A673 (cell line): ENCODE results near the gene ERP44. TPM values are rescaled to one million over a fixed set of nuclear protein-coding genes. Genes with fewer than 3 reads are reported as not detected.

Experiments
- BruUV-seq: library from RNA; stranded (reverse); fragments of 400-500 nt; replicated peaks from 2 replicates; lab custom pipeline; 2021; lab: Mats Ljungman, UMichigan
- CTCF ChIA-PET: fragments of 300-600 bp; sonication (Branson Sonifier 250); formaldehyde crosslinking; loops from one replicate; lab custom pipeline; 2022; ENCODE audit warnings: antibody characterized with exemption; lab: Charles Lee
- POLR2A ChIA-PET: fragments of 300-600 bp; sonication (Branson Sonifier 250); formaldehyde crosslinking; loops from one replicate; lab custom pipeline; 2022; ENCODE audit warnings: antibody characterized with exemption; ENCODE audit not compliant: low non-redundant PET; lab: Charles Lee
- DNase-seq: peaks from one replicate; pipeline ENCODE4 v3.0.0-alpha.2; 2015; ENCODE audit warnings: low spot score
- H3K27ac ChIP-seq: fragments of 200-600 bp; sonication (generic); 2 replicates; pipeline ENCODE4 v1.5.1; 2016; ENCODE audit warnings: mixed run types, low read depth, mild to moderate bottlenecking, mixed read lengths, antibody characterized with exemption, low read length; ENCODE audit not compliant: poor library complexity, severe bottlenecking
- H3K27me3 ChIP-seq: fragments of 200-600 bp; sonication (generic); replicated peaks from 2 replicates; pipeline ENCODE4 v1.6.1; 2017; ENCODE audit warnings: mixed run types, low read depth, mild to moderate bottlenecking, mixed read lengths, antibody characterized with exemption, low read length; ENCODE audit not compliant: insufficient read depth, poor library complexity
- H3K36me3 ChIP-seq: fragments of 200-600 bp; sonication (generic); 2 replicates; pipeline ENCODE4 v1.6.1; 2016; ENCODE audit warnings: mixed run types, mild to moderate bottlenecking, mixed read lengths, antibody characterized with exemption, low read length; ENCODE audit not compliant: insufficient read depth, poor library complexity, severe bottlenecking
- H3K4me1 ChIP-seq: fragments of 200-600 bp; sonication (generic); 2 replicates; pipeline ENCODE4 v1.6.1; 2017; ENCODE audit warnings: mixed run types, mild to moderate bottlenecking, mixed read lengths, antibody characterized with exemption, low read length; ENCODE audit not compliant: insufficient read depth, poor library complexity, severe bottlenecking
- H3K4me3 ChIP-seq: fragments of 200-600 bp; sonication (generic); 2 replicates; pipeline ENCODE4 v1.5.1; 2016; ENCODE audit warnings: low read depth, mixed run types, mild to moderate bottlenecking, mixed read lengths, low read length; ENCODE audit not compliant: poor library complexity, severe bottlenecking
- H3K9me3 ChIP-seq: fragments of 200-600 bp; sonication (generic); 2 replicates; pipeline ENCODE4 v1.6.1; 2016; ENCODE audit warnings: mixed run types, low read depth, mild to moderate bottlenecking, mixed read lengths, antibody characterized with exemption, low read length; ENCODE audit not compliant: poor library complexity, severe bottlenecking
- CTCF ChIP-seq: fragments of 300-800, 200-600 bp; sonication (generic); conservative IDR thresholded peaks from 2 replicates; pipeline ENCODE4 v1.5.1; 2017; ENCODE audit warnings: low read depth, mild to moderate bottlenecking, antibody characterized with exemption, low read length, moderate library complexity, mixed read lengths
- EZH2 ChIP-seq: fragments of 200-600 bp; sonication (generic); IDR thresholded peaks from 2 replicates; pipeline ENCODE4 v1.6.1; 2017; ENCODE audit warnings: borderline replicate concordance, low read depth, mild to moderate bottlenecking, mixed read lengths, antibody characterized with exemption, low read length; ENCODE audit not compliant: poor library complexity, severe bottlenecking
- intact Hi-C: fragments of 100-400 bp; cut with micrococcal nuclease; formaldehyde crosslinking; loops from one replicate; pipeline ENCODE4 v1.10.0; 2022; ENCODE audit not compliant: unreplicated experiment
- total RNA-seq: library from RNA; stranded (reverse); gene quantifications from 2 replicates; pipeline ENCODE4 v1.2.3, GENCODE V29; 2021

The ERP44 gene
- total RNA-seq, 1 experiment from 2014 or later: 16.8 TPM

- Histone ChIP-seq H3K27me3 (no peaks in the 10 kb centered on the region), H3K27ac (no peak overlapping the region), H3K36me3 (peaks cover 54% of the 10 kb centered on the region), H3K4me3 (no peak overlapping the region), H3K9me3 (no peaks in the 10 kb centered on the region), H3K4me1 (no peaks in the 10 kb centered on the region)
- ChIA-PET POLR2A (no interaction called here), CTCF (no interaction called here)
- no peak for TF ChIP-seq EZH2
- TF ChIP-seq CTCF: no peak
- intact Hi-C loops: no loop called here
- no peak for DNase-seq
- BruUV-seq: no TSS peak
Measured at GRCh38 chr9:100104314-100104713, 5.5 kb upstream of the ERP44 start.

- Histone ChIP-seq H3K27ac (no peak overlapping the region), H3K36me3 (peaks cover 34% of the 10 kb centered on the region), H3K4me1 (peaks cover 13% of the 10 kb centered on the region), H3K27me3 (no peaks in the 10 kb centered on the region), H3K4me3 (no peak overlapping the region), H3K9me3 (no peaks in the 10 kb centered on the region)
- ChIA-PET POLR2A (no interaction called here), CTCF (no interaction called here)
- intact Hi-C loops: no loop called here
- no peak for DNase-seq
- no TSS peak for BruUV-seq
- TF ChIP-seq EZH2 (no peak), CTCF (no peak)
Measured at GRCh38 chr9:100101608-100102007, 2.8 kb upstream of the ERP44 start.

GRCh38 chr9:100100146-100100667 is 1.4 kb upstream of the ERP44 start:
- intact Hi-C loops: no loop called here
- Histone ChIP-seq H3K27me3 (no peaks in the 10 kb centered on the region), H3K4me1 (peaks cover 16% of the 10 kb centered on the region), H3K4me3 (peak overlapping the region; percentile 90), H3K9me3 (no peaks in the 10 kb centered on the region), H3K27ac (peak overlapping the region; percentile 77), H3K36me3 (peaks cover 20% of the 10 kb centered on the region)
- CTCF ChIA-PET: no interaction called here
- peak; percentile 11 for DNase-seq
- POLR2A ChIA-PET: no interaction called here
- BruUV-seq: TSS peak; percentile 70
- TF ChIP-seq EZH2 (no peak), CTCF (no peak)
